ENCODE data around the gene COMT. TPM values are rescaled to one million over a fixed set of nuclear protein-coding genes. Genes with fewer than 3 reads are reported as not detected.
A peak's percentile ranks its signal among the peaks of the same experiment; 100 is the strongest.

COMT gene
- total and polyA plus RNA-seq, 9 of the 15 experiments (the other 6 are each of a cell fraction or from before 2014, with no cell fraction given) = 12.5 to 351 (median 155) TPM

DNA sequence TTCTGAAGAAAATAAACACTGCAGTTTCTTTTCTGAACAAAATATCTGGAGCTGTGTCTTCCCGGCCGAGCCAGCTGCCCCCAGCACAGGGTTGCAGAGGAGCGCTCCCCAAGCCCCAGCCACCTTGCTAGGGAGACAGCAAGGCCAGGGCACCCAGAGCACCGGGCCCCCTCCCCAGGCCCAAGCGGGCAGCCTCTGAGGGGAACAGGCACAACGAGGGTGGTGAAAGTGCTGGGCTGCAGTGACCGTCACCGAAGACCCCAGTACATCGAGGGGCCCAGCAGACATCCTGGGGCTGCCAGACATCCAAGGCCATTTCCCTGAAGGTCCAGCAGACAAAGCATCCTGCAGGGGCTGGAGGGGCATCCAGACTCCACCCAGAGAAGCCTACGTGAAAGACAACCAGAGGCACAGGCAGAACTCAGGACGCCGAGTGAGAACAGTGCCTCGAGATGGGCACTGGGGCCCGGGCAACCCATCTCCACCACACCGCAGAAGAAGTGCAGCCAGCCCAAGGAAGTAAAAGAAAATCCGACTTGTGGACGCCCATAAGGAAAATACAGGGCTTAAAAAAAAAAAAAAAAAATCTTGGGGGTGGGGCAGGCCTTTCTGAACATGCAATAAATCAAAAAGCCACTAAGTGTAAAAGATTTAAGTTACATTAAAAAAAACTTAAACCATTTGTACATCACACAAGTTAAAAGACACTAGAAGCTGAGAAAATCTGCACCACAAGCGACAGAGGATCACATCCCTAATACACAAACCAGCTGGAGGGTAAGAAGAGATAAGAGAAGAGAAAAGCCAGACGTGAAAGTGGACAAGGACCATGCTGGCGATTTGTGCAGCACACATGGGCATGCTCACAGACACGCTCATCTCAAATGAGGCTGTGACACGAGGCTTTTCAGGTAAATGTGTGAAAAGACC lies 36.0 kb upstream of the COMT start (continued):
- TF ChIP-seq DACH1 (IDR thresholded peaks at IDR 0.05; ENCODE audit: partially characterized antibody) = peak; percentile 44
- TF ChIP-seq ZNF347 (CRISPR knock-in tag; IDR thresholded peaks at IDR 0.05; ENCODE audit: low read depth) = no peak
- peak; percentile 65 for TF ChIP-seq WHSC1 (IDR thresholded peaks at IDR 0.05; ENCODE audit: low read length)
- TF ChIP-seq ETS2 (tag; IDR thresholded peaks at IDR 0.05; ENCODE audit: borderline replicate concordance, poor library complexity, severe bottlenecking) = no peak
- TF ChIP-seq BDP1 (IDR thresholded peaks at IDR 0.05; ENCODE audit: insufficient read depth, insufficient read length) = no peak
- TF ChIP-seq KDM1A (IDR thresholded peaks at IDR 0.05) = no peak
- TF ChIP-seq ARHGAP35 (IDR thresholded peaks at IDR 0.05; ENCODE audit: partially characterized antibody) = peak; percentile 5
- no peak for TF ChIP-seq FOXA1 (IDR thresholded peaks at IDR 0.05; ENCODE audit: borderline replicate concordance)
- TF ChIP-seq, protein P1, sequence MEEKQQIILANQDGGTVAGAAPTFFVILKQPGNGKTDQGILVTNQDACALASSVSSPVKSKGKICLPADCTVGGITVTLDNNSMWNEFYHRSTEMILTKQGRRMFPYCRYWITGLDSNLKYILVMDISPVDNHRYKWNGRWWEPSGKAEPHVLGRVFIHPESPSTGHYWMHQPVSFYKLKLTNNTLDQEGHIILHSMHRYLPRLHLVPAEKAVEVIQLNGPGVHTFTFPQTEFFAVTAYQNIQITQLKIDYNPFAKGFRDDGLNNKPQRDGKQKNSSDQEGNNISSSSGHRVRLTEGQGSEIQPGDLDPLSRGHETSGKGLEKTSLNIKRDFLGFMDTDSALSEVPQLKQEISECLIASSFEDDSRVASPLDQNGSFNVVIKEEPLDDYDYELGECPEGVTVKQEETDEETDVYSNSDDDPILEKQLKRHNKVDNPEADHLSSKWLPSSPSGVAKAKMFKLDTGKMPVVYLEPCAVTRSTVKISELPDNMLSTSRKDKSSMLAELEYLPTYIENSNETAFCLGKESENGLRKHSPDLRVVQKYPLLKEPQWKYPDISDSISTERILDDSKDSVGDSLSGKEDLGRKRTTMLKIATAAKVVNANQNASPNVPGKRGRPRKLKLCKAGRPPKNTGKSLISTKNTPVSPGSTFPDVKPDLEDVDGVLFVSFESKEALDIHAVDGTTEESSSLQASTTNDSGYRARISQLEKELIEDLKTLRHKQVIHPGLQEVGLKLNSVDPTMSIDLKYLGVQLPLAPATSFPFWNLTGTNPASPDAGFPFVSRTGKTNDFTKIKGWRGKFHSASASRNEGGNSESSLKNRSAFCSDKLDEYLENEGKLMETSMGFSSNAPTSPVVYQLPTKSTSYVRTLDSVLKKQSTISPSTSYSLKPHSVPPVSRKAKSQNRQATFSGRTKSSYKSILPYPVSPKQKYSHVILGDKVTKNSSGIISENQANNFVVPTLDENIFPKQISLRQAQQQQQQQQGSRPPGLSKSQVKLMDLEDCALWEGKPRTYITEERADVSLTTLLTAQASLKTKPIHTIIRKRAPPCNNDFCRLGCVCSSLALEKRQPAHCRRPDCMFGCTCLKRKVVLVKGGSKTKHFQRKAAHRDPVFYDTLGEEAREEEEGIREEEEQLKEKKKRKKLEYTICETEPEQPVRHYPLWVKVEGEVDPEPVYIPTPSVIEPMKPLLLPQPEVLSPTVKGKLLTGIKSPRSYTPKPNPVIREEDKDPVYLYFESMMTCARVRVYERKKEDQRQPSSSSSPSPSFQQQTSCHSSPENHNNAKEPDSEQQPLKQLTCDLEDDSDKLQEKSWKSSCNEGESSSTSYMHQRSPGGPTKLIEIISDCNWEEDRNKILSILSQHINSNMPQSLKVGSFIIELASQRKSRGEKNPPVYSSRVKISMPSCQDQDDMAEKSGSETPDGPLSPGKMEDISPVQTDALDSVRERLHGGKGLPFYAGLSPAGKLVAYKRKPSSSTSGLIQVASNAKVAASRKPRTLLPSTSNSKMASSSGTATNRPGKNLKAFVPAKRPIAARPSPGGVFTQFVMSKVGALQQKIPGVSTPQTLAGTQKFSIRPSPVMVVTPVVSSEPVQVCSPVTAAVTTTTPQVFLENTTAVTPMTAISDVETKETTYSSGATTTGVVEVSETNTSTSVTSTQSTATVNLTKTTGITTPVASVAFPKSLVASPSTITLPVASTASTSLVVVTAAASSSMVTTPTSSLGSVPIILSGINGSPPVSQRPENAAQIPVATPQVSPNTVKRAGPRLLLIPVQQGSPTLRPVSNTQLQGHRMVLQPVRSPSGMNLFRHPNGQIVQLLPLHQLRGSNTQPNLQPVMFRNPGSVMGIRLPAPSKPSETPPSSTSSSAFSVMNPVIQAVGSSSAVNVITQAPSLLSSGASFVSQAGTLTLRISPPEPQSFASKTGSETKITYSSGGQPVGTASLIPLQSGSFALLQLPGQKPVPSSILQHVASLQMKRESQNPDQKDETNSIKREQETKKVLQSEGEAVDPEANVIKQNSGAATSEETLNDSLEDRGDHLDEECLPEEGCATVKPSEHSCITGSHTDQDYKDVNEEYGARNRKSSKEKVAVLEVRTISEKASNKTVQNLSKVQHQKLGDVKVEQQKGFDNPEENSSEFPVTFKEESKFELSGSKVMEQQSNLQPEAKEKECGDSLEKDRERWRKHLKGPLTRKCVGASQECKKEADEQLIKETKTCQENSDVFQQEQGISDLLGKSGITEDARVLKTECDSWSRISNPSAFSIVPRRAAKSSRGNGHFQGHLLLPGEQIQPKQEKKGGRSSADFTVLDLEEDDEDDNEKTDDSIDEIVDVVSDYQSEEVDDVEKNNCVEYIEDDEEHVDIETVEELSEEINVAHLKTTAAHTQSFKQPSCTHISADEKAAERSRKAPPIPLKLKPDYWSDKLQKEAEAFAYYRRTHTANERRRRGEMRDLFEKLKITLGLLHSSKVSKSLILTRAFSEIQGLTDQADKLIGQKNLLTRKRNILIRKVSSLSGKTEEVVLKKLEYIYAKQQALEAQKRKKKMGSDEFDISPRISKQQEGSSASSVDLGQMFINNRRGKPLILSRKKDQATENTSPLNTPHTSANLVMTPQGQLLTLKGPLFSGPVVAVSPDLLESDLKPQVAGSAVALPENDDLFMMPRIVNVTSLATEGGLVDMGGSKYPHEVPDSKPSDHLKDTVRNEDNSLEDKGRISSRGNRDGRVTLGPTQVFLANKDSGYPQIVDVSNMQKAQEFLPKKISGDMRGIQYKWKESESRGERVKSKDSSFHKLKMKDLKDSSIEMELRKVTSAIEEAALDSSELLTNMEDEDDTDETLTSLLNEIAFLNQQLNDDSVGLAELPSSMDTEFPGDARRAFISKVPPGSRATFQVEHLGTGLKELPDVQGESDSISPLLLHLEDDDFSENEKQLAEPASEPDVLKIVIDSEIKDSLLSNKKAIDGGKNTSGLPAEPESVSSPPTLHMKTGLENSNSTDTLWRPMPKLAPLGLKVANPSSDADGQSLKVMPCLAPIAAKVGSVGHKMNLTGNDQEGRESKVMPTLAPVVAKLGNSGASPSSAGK (IDR thresholded peaks at IDR 0.05) = no peak
- no peak for TF ChIP-seq MAZ (CRISPR knock-in tag; conservative IDR thresholded peaks at IDR 0.05 in 1 of 2, IDR thresholded peaks at IDR 0.05 in 1 of 2)
- 0 out of 2 replicates have a peak, but pooled peaks have one; percentile 61 for TF ChIP-seq STAT6 (CRISPR knock-in tag; IDR thresholded peaks at IDR 0.05)
- no peak for TF ChIP-seq ZSCAN32 (CRISPR knock-in tag; IDR thresholded peaks at IDR 0.05)
- TF ChIP-seq ZNF146 (CRISPR knock-in tag; IDR thresholded peaks at IDR 0.05; ENCODE audit: unreplicated experiment) = peak; percentile 7
